GDM1 (cell line): Measurements from ENCODE around the gene KRTAP4-4.

Experiments
- DNase-seq: peaks from one replicate; lab custom pipeline; 2025; lab: John Stamatoyannopoulos, UW

KRTAP4-4 gene

GRCh38 chr17:41111151-41111885 is 49.2 kb downstream of the KRTAP4-4 start:
- no peak for DNase-seq
